ENCODE measurements around the gene JARID2.

DNA sequence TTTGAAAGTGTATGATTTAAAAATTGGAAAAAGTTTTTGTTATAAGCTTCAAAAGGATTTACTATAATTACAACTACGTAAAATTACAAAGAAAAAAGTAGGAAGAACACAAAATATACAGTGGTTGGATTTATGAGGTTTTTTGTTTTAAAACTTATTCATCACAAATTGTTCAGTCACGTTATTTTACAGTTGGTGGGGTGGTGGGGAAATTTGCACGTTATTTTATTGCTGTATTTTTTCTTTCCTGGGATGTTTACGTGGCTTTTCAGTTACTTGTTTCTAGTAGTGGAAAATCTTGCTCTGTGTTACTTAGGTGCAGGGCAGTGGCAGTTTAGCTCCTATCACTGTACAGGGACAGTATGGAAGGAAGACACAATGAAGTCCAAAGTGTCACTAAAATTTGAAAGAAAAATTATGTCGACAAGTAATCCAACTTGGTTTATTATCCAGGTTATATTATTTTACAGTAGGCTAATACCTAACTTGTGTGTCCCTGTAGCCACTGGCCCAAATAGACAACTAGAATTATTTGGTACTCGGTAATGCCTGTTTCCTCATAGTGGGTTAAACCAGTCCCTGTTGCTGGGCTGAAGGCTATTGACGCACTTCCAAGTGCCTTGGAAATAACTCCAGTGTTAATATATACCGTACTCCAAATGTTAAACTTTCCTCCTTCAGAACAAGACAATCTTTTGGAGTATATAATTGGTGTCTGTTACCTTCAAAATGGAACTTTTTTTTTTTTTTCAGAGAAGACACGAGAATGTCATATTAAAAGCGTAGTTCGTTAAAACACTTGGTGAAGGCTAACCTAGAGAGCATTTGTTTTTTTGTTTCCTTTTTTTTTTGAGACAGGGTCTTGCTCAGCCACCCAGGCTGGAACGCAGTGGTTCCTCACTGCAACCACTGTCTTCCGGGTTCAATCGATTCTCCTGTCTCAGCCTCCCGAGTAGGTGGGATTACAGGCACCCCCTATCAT, 4.6 kb downstream of the JARID2 start:
- TF ChIP-seq, protein P1, sequence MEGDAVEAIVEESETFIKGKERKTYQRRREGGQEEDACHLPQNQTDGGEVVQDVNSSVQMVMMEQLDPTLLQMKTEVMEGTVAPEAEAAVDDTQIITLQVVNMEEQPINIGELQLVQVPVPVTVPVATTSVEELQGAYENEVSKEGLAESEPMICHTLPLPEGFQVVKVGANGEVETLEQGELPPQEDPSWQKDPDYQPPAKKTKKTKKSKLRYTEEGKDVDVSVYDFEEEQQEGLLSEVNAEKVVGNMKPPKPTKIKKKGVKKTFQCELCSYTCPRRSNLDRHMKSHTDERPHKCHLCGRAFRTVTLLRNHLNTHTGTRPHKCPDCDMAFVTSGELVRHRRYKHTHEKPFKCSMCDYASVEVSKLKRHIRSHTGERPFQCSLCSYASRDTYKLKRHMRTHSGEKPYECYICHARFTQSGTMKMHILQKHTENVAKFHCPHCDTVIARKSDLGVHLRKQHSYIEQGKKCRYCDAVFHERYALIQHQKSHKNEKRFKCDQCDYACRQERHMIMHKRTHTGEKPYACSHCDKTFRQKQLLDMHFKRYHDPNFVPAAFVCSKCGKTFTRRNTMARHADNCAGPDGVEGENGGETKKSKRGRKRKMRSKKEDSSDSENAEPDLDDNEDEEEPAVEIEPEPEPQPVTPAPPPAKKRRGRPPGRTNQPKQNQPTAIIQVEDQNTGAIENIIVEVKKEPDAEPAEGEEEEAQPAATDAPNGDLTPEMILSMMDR (IDR thresholded peaks at IDR 0.05): peak in 1 of 6 experiments; percentile 3
- no peak for TF ChIP-seq POLR2A (IDR thresholded peaks at IDR 0.05)

Measured in Peyer's patch (tissue), 4 donors.